CD4-positive, alpha-beta T cell treated with Interleukin-17A for 1 hour (primary cell): ENCODE data around the gene CEP20.

Experiments used
- DNase-seq: peaks from one replicate; pipeline ENCODE4 v3.0.0-alpha.2; 2020

The CEP20 gene

GRCh38 chr16:15827709-15828343, 60.6 kb downstream of the CEP20 start:
- no peak for DNase-seq

- no peak for DNase-seq
Measured at GRCh38 chr16:15827299-15827698, 61.1 kb downstream of the CEP20 start.

DNA sequence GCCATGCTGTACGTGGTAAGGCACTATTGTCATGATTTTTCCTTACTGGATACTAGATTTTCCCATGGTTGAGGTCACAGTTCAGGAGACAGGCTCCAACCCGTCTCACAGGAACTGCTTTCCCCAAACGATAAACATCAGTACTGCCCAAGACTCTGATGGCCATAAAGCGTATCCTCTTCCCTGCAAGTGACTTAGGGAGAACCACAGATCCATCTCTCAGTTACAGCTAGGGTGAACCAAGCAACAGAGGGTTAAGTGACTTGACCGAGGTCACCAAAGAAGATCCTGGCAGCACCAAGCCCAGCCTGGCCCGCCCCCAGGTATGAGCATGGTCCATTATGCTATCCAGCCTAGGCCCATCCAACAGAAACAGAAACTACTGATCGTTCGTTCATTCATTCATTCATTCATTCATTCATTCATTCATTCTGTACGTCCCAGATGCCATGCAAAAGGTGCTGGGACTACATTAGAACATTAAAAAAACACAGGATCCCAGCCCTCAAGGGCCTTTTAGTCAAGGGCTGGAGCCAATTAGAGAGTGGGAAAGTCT, 62.6 kb downstream of the CEP20 start:
- no peak for DNase-seq

DNA sequence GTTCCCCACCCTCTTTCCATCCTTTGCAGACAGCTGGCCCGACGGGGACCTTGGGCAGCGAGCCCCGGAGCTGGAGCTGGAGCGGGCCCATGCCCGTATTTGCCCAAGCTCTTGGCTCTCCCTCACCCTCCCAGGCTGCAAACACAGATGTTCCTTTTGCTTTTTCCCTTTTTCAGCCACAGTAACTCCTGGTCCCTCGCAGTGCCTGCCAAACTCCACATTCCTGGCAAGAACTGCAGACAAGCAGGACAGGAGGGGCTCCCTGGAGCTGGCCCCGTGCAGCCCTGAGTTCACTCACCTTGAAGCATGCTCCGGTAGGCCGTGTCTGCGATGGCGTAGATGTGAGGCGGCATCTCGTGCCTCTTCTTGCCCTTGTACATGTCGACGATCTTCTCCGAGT, 65.4 kb downstream of the CEP20 start:
- no peak for DNase-seq

DNA sequence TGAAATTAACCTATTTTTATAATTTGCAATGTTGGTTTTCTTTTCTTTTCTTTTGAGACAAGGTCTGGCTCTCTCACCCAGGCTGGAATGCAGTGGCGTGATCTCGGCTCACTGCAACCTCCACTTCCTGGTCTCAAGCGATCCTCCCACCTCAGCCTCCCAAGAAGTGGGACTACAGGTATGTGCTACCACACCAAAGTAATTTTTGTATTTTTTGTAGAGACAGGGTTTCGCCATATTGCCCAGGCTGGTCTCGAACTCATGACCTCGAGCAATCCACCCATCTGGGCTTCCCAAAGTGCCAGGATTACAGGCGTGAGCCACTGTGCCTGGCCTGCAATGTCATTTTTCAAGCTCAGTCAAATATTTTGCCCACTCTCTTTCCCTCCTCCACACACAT, 67.6 kb downstream of the CEP20 start:
- no peak for DNase-seq

GRCh38 chr16:15819046-15819445, 69.4 kb downstream of the CEP20 start:
- no peak for DNase-seq

DNA sequence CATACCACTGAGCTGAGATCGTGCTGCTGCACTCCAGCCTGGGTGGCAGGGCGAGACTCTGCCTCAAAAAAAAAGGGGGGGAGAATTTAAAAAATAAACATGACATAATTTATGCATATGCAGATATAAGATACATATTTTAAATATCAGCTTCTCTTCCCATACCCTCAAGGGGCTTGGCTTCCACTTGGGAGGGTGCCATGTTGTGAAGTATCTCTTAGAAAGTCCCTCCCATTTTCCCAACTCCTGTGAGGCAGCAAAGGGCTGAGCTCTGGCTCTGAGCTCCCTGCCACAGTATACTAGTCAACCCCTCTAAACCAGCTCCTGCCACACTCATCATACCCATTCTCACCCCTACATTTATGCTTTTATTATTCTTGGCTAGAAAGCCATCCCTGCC, 71.0 kb downstream of the CEP20 start:
- no peak for DNase-seq

GRCh38 chr16:15816228-15816627, 72.2 kb downstream of the CEP20 start:
- no peak for DNase-seq
